ENCODE measurements around the gene CLDN19. TPM values are rescaled to one million over a fixed set of nuclear protein-coding genes. Genes with fewer than 3 reads are reported as not detected.
"Not testable (repeated sequence)": the region's sequence is repeated elsewhere in the genome, so short reads cannot be mapped to it uniquely, and the experiment has no call there.

CLDN19 gene
- total and polyA plus RNA-seq, 3 experiments from 2014 or later, result not detected

DNA sequence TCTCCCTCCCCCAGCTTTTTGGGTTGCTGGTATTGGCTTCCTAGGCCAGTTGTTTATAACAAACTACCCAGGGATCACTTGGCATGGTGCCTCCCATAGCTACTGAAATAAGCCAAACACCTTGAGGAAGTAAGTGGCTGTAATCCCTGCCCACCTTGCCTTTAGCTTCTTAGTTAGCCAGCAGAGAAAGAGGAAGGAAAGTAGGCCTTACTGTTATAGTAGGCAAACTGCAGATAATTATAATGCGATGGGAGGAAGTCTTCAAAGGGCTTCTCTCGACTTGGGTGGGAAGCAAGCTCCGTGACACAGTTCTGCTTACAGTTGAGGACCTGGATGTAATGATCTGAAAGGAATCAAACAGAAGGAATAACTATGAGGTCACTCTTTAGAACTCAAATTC lies 18.6 kb upstream of the CLDN19 start:
- Histone ChIP-seq H3K9me3 (ENCODE audit: low read length) (no peaks in the 10 kb centered on the region), H3K4me3 (ENCODE audit: low read length) (no peak overlapping the region), H3K4me1 (ENCODE audit: insufficient read depth, low read length) (no peaks in the 10 kb centered on the region), H3K36me3 (ENCODE audit: insufficient read depth, low read length) (peaks cover 37% of the 10 kb centered on the region), H3K27ac (ENCODE audit: low read depth, low read length) (no peak overlapping the region), H3K27me3 (ENCODE audit: insufficient read depth, low read length, poor library complexity, severe bottlenecking) (no peaks in the 10 kb centered on the region)
- POLR2A ChIA-PET, result no interaction called here
- H3K4me1 Mint-ChIP-seq, result peaks cover 4 to 5% (median 4%) of the 10 kb centered on the region in 3 donors
- H3K27ac Mint-ChIP-seq, result peak overlapping the region in 1 of 8 donors; percentile 33
- H3K9me3 Mint-ChIP-seq, result no peaks in the 10 kb centered on the region
- peaks cover 9 to 72% (median 29%) of the 10 kb centered on the region in 3 donors for H3K36me3 Mint-ChIP-seq
- H3K27me3 Mint-ChIP-seq, result no peaks in the 10 kb centered on the region
- CTCF ChIA-PET, result interaction anchor here (0.6 to 3.0 kb wide), 3 partner anchors 8 to 315 kb away, joined by 3 to 17 read pairs (median 5); partner anchors contain the start of genes C1orf50 and P3H1
- DNase-seq, result no peak
- H3K4me3 Mint-ChIP-seq, result no peak overlapping the region

DNA sequence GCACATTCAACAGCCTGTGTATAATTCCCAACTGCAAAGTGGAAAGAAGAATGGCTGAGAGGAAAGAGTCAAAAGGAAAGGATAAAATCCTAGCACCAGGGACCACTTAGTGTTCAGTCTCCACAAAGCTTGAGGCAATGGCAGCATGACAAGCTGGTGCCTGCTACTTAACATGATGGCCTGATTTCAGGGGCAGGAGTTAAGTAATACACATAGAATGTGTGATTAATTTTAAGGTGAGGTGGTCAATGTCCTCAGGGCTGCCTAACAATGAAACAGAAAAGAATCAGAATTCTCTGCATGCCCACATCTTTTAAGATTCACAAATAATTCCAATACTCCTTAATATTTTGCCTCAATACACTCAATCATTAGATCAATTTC lies 17.8 kb upstream of the CLDN19 start:
- no peaks in the 10 kb centered on the region for H3K9me3 Mint-ChIP-seq

DNA sequence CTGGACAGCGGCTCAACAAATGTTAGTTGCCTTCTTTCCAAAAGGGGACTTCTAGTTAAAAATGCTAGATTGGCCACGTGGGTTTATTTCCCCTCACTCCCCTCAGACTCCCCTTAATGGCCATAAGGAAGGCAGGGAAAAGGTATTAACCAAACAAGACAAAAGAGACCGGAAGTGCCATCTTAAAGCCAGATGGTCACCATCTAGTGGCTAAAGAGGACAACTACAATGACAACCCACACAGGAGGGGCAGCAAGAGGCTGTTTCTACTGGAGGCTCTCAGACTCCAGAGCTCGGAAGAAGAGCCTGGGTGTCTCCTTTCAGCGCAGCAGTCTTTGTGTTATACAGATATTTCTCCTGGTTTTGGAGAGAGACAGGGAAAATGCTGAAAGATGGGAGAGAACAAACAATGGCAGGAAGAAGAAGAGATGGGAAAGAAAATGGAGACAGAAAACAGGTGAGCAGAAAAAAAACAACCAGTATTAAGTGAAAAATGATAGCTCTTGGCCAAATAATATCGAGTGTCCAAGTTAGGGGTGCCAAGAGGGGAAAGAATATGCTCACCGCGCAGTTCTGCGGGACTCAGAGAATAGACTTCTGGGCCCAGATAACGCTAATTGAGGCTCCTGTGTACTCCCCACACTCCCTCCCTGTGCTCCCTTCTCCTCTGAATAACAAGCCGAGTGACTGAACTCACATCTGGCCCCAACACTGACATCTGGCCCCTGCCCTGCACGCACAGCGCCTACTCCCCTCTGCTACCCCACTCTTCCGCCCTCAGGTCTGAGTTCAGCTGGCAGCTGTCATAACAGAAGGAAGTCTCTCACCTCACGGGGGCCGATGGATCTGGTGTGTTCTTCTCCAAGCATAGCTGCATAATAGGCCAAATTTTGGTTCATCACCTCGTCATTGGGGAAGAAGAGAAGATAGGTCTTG lies 17.2 kb upstream of the CLDN19 start:
- H3K4me3 ChIP-seq (ENCODE audit: low read length), result no peak overlapping the region
- no peak overlapping the region for H3K27ac ChIP-seq (ENCODE audit: low read depth, low read length)
- peak in 2 of 5 donors; percentile 11 to 24 for DNase-seq
- H3K36me3 ChIP-seq (ENCODE audit: insufficient read depth, low read length), result peaks cover 49% of the 10 kb centered on the region
- peaks cover under 1 to 4% (median 3%) of the 10 kb centered on the region in 3 donors for H3K4me1 Mint-ChIP-seq
- H3K9me3 Mint-ChIP-seq, result no peaks in the 10 kb centered on the region
- H3K27me3 Mint-ChIP-seq, result no peaks in the 10 kb centered on the region
- POLR2A ChIA-PET, result no interaction called here
- no peaks in the 10 kb centered on the region for H3K27me3 ChIP-seq (ENCODE audit: insufficient read depth, low read length, poor library complexity, severe bottlenecking)
- no peaks in the 10 kb centered on the region for H3K9me3 ChIP-seq (ENCODE audit: low read length)
- H3K4me3 Mint-ChIP-seq, result peak overlapping the region in 1 of 7 donors; percentile 15
- peak overlapping the region in 5 of 8 donors; percentile 46 to 88 (median 80) for H3K27ac Mint-ChIP-seq
- CTCF ChIA-PET, result interaction anchor here (3.0 kb wide), 1 partner anchor 9 kb away, joined by 17 read pairs; the partner anchor contains the start of genes C1orf50 and P3H1
- H3K36me3 Mint-ChIP-seq, result peaks cover 14 to 81% (median 34%) of the 10 kb centered on the region in 3 donors
- no peaks in the 10 kb centered on the region for H3K4me1 ChIP-seq (ENCODE audit: insufficient read depth, low read length)

More for the DNA sequence above, 17.8 kb upstream of the CLDN19 start:
- Histone ChIP-seq H3K27me3 (ENCODE audit: insufficient read depth, low read length, poor library complexity, severe bottlenecking) (no peaks in the 10 kb centered on the region), H3K4me3 (ENCODE audit: low read length) (no peak overlapping the region), H3K27ac (ENCODE audit: low read depth, low read length) (no peak overlapping the region), H3K4me1 (ENCODE audit: insufficient read depth, low read length) (no peaks in the 10 kb centered on the region), H3K36me3 (ENCODE audit: insufficient read depth, low read length) (peaks cover 42% of the 10 kb centered on the region), H3K9me3 (ENCODE audit: low read length) (no peaks in the 10 kb centered on the region)
- Mint-ChIP-seq H3K27ac (peak overlapping the region in 2 of 8 donors; percentile 60 to 62), H3K4me3 (no peak overlapping the region), H3K4me1 (peaks cover 3 to 5% (median 4%) of the 10 kb centered on the region in 3 donors), H3K36me3 (peaks cover 9 to 78% (median 29%) of the 10 kb centered on the region in 3 donors), H3K27me3 (no peaks in the 10 kb centered on the region)
- no peak for DNase-seq
- CTCF ChIA-PET, result interaction anchor here (1.3 to 3.0 kb wide), 2 partner anchors 9 to 316 kb away, joined by 5 to 17 read pairs; partner anchors contain the start of genes C1orf50 and P3H1
- POLR2A ChIA-PET, result no interaction called here

DNA sequence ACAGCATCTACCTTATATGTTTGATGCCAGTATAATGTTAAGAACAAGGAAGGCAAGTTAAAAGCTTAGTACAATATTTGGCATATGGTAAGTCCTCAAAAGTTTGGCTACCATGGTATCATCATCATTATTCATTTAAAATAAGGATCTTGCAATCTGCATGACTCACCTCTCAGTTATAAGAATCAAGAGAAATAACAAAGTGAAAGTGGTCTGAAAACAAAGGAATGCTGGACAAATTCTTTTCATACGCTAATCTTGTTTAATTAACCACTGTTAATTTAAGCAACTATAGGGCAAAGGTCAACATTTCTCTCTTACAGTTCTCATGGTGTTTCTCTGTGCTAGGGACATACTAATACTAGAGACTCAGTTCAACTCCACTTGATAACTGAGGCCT lies 13.0 kb upstream of the CLDN19 start:
- Histone ChIP-seq H3K9me3 (ENCODE audit: low read length) (no peaks in the 10 kb centered on the region), H3K27me3 (ENCODE audit: insufficient read depth, low read length, poor library complexity, severe bottlenecking) (no peaks in the 10 kb centered on the region), H3K4me1 (ENCODE audit: insufficient read depth, low read length) (no peaks in the 10 kb centered on the region), H3K4me3 (ENCODE audit: low read length) (no peak overlapping the region), H3K27ac (ENCODE audit: low read depth, low read length) (no peak overlapping the region), H3K36me3 (ENCODE audit: insufficient read depth, low read length) (peaks cover 55% of the 10 kb centered on the region)
- no peak for DNase-seq
- Mint-ChIP-seq H3K9me3 (peaks cover 0 to 2% (median 0%) of the 10 kb centered on the region in 5 donors), H3K4me1 (peaks cover 0 to 4% (median 3%) of the 10 kb centered on the region in 3 donors), H3K27me3 (no peaks in the 10 kb centered on the region), H3K27ac (peak overlapping the region in 1 of 8 donors; percentile 14), H3K4me3 (no peak overlapping the region), H3K36me3 (peaks cover 27 to 87% (median 47%) of the 10 kb centered on the region in 3 donors)
- POLR2A ChIA-PET, result interaction anchor here (0.7 kb wide), 1 partner anchor 37 kb away, joined by 3 read pairs; no protein-coding TSS in a partner anchor
- CTCF ChIA-PET, result interaction anchor here (0.8 kb wide), 1 partner anchor 14 kb away, joined by 3 read pairs; the partner anchor contains the start of genes C1orf50 and P3H1

DNA sequence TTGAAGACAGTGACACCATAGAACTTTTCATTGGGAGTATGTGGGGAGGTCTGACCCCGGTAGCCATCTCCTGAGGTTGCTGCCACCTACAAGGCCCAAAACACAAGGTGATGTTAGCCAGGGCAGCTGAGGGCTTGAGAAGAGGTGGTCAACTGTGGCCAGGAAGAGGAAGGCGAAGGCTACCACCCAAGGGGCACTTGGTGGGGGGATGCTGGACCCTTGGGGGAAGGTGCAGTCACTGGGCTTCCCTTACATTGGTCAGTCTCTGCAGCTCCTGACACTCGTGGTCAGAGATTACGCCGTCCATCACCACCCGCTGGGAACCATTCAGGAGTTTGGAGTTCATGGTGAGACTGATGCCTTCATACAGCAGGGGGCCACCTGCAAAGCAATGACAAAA lies 12.2 kb upstream of the CLDN19 start:
- Histone ChIP-seq H3K4me1 (ENCODE audit: insufficient read depth, low read length) (no peaks in the 10 kb centered on the region), H3K36me3 (ENCODE audit: insufficient read depth, low read length) (peaks cover 47% of the 10 kb centered on the region), H3K4me3 (ENCODE audit: low read length) (no peak overlapping the region), H3K27me3 (ENCODE audit: insufficient read depth, low read length, poor library complexity, severe bottlenecking) (no peaks in the 10 kb centered on the region), H3K9me3 (ENCODE audit: low read length) (no peaks in the 10 kb centered on the region), H3K27ac (ENCODE audit: low read depth, low read length) (no peak overlapping the region)
- Mint-ChIP-seq H3K27me3 (no peaks in the 10 kb centered on the region), H3K36me3 (peaks cover 27 to 84% (median 41%) of the 10 kb centered on the region in 3 donors), H3K4me3 (no peak overlapping the region), H3K27ac (peak overlapping the region in 2 of 8 donors; percentile 47 to 56), H3K9me3 (peaks cover 0 to 2% (median 0%) of the 10 kb centered on the region in 5 donors), H3K4me1 (peaks cover 0 to 4% (median 3%) of the 10 kb centered on the region in 3 donors)
- ChIA-PET CTCF (interaction anchor here (0.8 kb wide), 1 partner anchor 15 kb away, joined by 3 read pairs; the partner anchor contains the start of genes C1orf50 and P3H1), POLR2A (no interaction called here)
- no peak for DNase-seq

DNA sequence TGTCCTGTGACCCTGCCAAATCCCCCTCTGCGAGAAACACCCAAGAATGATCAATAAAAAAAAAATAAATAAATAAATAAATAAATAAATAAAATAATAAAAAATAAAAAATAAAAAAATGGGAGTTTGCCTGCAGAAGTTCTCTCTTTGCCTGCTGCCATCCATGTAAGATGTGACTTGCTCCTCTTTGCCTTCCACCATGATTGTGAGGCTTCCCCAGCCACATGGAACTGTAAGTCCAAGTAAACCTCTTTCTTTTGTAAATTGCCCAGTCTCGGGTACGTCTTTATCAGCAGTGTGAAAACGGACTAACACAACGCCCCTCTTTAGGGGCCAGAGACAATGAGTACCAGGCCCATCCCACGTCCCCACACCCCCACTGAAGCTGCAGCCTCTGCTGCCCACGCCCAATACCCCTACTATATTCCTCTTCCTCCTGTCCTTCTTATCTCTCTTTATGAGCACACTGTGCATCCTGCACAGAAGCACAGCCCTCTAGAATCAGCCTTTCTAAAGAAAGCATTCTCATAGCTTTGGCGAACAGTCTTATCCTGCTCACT lies 11.6 kb upstream of the CLDN19 start:
- CTCF ChIA-PET, result not testable (repeated sequence)

DNA sequence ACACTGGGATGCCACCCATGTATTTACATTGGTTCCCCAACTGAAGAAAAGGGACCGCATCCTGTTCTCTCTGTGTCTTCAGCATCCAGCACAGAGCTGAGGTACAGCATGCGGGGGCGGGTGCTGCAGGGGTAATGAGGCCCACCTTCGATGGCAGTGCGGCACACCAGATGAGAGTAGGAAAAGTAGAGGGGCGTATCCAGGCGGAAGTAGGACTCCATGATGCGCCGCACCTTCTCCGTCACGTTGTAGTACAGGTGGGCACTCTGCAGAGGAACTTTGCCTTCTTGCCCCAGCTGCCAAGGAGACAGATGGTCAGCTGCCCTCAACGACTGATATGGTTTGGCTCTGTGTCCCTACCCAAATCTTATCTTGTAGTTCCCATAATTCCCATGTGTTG lies 10.0 kb upstream of the CLDN19 start:
- POLR2A ChIA-PET, result no interaction called here
- Histone ChIP-seq H3K4me3 (ENCODE audit: low read length) (no peak overlapping the region), H3K36me3 (ENCODE audit: insufficient read depth, low read length) (peaks cover 38% of the 10 kb centered on the region), H3K27me3 (ENCODE audit: insufficient read depth, low read length, poor library complexity, severe bottlenecking) (no peaks in the 10 kb centered on the region), H3K4me1 (ENCODE audit: insufficient read depth, low read length) (no peaks in the 10 kb centered on the region), H3K27ac (ENCODE audit: low read depth, low read length) (no peak overlapping the region), H3K9me3 (ENCODE audit: low read length) (no peaks in the 10 kb centered on the region)
- H3K27me3 Mint-ChIP-seq, result no peaks in the 10 kb centered on the region
- no peak for DNase-seq
- H3K4me1 Mint-ChIP-seq, result no peaks in the 10 kb centered on the region
- no peak overlapping the region for H3K4me3 Mint-ChIP-seq
- CTCF ChIA-PET, result no interaction called here
- H3K9me3 Mint-ChIP-seq, result peaks cover 0 to 2% (median 0%) of the 10 kb centered on the region in 5 donors
- H3K27ac Mint-ChIP-seq, result peak overlapping the region in 1 of 8 donors; percentile 74
- H3K36me3 Mint-ChIP-seq, result peaks cover 21 to 79% (median 34%) of the 10 kb centered on the region in 3 donors

More for the DNA sequence above, 11.6 kb upstream of the CLDN19 start:
- H3K27ac ChIP-seq (ENCODE audit: low read depth, low read length); H3K27me3 ChIP-seq (ENCODE audit: insufficient read depth, low read length, poor library complexity, severe bottlenecking); H3K4me3 Mint-ChIP-seq; H3K9me3 Mint-ChIP-seq; H3K27me3 Mint-ChIP-seq; H3K4me3 ChIP-seq (ENCODE audit: low read length); DNase-seq; POLR2A ChIA-PET; H3K4me1 Mint-ChIP-seq; H3K4me1 ChIP-seq (ENCODE audit: insufficient read depth, low read length); H3K9me3 ChIP-seq (ENCODE audit: low read length): not testable (repeated sequence)
- Mint-ChIP-seq H3K36me3 (peaks cover 21 to 84% (median 38%) of the 10 kb centered on the region in 3 donors), H3K27ac (peak overlapping the region in 2 of 8 donors; percentile 5 to 76)
- peaks cover 44% of the 10 kb centered on the region for H3K36me3 ChIP-seq (ENCODE audit: insufficient read depth, low read length)

All from CD8-positive, alpha-beta memory T cell (primary cell).